ACHN (cell line): ENCODE results near the gene VRTN.
"Not testable (repeated sequence)": the region's sequence is repeated elsewhere in the genome, so short reads cannot be mapped to it uniquely, and the experiment has no call there.

Source experiments
- DNase-seq: peaks from one replicate; pipeline ENCODE4 v3.0.0-alpha.2; 2015
- in situ Hi-C: cut with HindIII; loops from 2 replicates; pipeline ENCODE4 v1.10.0; 2017; ENCODE audit warnings: low sequenced_read_pairs, low pct_ligation_motif_present, low pct_unique_long_range_greater_than_20kb

VRTN gene

DNA sequence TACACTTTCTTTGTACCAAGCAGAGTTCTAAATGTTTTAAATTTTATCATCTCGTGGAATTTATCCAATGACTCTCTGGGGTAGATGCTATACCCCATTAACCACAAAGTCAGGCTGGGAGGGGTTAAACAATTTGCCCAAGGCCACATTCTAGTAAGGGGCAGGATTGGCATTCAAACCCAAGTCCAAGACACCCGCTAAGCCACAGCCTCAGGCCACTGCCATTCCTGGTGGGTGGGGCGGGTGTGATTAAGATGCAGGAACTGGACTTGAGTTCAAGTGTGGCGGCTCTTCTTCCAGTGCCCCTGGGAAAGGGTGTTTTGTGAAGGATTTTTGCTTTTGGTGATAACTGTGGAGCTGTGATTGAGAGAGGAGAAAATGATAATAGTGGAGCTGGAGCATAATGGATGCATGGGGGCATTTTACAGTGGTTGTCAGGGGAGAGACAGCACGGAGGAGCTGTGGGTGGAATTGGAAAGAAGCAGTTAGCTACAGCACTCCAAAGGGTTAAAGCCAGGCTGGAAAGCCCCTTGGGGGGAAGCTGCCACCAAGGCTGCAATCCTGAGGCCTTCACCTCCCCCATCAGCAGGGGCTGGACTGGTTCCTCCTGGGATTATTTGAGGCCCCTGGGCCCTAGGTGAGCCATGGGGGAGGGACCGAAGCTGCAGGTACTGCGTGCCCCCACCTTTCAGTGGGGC, 1.0 kb upstream of the VRTN start:
- DNase-seq: no peak
- in situ Hi-C loops: no loop called here

DNA sequence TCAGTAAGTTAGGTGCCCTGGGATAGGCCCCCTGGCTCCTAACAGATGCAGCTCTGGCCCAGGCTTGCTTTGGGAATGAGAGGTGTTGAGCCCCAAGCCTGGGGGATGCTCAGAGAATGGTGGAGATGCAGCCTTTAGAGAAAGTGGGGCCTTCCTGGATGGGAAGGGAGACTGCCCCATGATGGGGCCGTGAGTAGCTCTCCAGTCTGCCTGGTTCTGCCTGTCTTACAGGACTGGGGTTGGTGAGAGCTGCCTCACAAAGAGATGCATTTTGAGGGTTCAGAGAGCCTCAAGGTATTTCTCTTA, 523 bp upstream of the VRTN start:
- in situ Hi-C loops: no loop called here
- DNase-seq: no peak

DNA sequence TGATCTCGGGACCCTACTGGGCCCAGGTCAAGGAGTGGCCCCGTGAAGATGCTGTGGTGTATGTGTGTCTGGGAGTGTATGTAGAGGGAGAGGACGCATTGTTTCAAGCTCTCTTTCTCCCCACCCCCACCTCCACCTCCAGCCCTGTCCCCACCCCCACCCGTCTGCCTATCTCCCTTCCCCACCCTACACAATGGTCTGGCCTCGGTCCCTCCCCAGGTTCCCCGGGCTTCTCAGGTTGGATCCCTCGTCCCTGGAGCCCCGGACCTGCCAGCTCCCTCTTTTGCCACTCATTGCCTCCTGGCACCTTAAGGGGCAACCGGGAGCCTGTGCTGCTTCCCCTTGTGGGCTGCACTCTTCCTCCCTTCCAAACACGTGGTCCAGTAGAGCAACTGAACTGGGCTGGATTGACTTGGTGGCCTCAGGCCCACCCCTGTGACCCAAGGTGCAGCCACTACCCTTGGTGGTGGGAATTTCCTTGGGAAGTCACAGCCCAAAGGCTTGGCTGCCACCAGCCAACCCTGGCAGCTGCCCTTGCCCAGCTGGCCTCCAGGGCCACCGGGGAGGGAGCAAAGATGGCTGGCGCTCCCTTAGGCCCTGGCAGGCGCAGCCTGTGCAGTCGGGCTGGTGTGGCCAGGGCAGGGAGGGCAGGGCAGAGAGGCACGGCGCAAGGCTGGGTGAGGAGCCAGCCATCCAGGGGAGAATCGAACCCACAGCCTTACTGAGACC, 628 bp downstream of the VRTN start:
- DNase-seq: no peak
- in situ Hi-C loops: no loop called here

DNA sequence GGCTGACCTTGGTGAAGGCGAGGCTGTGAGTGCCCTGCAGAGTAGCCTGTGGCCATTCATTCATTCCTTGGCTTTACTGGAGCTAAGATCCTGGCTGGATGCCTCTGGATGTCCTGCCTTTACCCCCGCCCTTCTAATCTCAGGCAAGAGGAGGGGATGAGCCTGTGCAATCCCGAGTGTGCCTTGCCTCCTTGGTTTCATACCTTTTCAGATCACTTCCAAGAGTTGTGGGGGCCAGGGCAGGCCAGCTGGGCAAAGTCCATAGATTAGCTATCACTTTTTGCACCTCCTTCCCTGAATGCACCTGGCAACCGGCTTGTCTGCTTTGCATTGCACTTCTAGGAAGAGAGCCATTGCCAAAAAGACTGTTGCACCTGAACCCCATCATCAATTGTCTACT, 1.5 kb downstream of the VRTN start:
- DNase-seq: no peak
- in situ Hi-C loops: no loop called here

DNA sequence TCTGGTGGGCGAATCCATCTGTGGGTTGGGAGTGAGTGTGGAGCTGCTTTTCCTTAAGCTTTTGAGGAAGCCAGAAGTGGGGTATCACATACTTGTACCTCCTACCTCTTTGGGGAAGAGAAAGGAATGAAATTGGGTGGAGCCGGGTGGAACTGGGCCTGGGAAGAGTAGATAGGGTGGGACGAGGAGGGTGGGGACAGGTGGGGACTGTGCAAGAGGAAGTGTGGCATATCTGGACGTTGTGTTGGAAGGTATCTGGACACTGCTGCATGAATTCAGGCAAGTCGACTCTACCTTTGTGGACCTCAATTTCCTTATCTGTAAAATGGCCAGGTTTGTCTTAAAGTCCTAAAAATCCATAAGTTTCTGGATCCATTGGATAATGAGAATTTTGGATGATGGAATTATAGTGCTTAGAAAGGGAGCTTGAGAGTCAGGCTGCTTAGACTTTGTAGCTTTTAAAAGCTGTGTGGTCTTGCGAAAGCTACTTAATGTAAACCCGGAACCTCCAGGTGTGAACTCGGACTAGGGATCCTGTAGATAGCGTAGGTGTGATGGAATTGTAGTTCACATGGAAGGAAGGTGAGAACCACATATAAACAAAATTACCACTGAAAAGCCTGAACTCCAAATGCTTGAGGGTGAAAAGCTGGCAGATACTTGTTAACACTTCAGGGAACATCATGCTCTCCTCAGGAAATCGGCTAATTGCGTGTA, 2.1 kb downstream of the VRTN start:
- in situ Hi-C loops: no loop called here

DNA sequence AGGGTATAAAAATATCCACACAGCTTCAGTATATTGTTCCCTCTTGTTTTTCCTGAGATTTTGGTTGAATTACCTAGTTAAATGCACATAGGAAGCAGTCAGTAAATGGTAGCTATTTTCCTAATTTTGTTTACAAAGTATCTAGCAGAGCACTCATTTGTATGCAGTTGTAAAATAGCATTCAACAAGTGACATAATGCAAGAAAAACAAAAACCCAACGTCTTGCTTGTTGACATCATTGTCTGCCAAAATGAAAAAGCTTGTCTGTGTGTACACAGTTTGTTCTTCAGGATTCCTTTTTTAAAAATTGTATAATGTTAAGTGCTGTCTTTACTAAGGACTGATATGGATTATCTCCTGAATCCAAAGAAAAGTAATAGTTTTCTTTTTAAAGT, 2.7 kb downstream of the VRTN start:
- in situ Hi-C loops: no loop called here
- no peak for DNase-seq

More for the DNA sequence above, 2.1 kb downstream of the VRTN start:
- no peak for DNase-seq

DNA sequence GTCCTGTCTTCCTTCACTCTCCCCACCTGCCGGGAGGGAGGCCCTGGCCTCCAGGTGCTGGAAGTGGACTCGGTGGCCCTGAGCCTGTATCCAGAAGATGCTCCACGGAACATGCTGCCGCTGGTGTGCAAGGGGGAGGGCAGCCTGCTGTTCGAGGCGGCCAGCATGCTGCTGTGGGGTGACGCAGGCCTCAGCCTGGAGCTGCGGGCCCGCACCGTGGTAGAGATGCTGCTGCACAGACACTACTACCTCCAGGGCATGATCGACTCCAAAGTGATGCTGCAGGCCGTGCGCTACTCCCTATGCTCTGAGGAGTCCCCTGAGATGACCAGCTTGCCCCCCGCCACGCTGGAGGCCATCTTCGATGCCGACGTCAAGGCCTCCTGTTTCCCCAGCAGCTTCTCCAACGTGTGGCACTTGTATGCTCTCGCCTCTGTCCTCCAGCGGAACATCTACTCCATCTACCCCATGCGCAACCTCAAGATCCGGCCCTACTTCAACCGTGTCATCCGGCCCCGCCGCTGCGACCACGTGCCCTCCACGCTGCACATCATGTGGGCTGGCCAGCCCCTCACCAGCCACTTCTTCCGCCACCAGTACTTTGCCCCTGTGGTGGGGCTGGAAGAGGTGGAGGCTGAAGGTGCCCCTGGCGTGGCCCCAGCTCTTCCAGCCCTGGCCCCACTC, 8.8 kb downstream of the VRTN start:
- DNase-seq: no peak
- in situ Hi-C loops: no loop called here

DNA sequence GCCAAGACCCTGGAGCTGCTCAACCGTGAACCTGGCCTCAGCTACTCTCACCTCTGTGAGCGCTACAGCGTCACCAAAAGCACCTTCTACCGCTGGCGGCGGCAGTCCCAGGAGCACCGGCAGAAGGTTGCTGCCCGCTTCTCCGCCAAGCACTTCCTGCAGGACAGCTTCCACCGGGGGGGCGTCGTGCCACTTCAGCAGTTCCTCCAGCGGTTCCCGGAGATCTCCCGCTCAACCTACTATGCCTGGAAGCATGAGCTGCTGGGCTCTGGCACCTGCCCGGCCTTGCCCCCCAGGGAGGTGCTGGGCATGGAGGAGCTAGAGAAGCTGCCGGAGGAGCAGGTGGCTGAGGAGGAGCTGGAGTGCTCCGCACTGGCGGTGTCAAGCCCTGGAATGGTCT, 9.3 kb downstream of the VRTN start:
- in situ Hi-C loops: no loop called here
- no peak for DNase-seq

DNA sequence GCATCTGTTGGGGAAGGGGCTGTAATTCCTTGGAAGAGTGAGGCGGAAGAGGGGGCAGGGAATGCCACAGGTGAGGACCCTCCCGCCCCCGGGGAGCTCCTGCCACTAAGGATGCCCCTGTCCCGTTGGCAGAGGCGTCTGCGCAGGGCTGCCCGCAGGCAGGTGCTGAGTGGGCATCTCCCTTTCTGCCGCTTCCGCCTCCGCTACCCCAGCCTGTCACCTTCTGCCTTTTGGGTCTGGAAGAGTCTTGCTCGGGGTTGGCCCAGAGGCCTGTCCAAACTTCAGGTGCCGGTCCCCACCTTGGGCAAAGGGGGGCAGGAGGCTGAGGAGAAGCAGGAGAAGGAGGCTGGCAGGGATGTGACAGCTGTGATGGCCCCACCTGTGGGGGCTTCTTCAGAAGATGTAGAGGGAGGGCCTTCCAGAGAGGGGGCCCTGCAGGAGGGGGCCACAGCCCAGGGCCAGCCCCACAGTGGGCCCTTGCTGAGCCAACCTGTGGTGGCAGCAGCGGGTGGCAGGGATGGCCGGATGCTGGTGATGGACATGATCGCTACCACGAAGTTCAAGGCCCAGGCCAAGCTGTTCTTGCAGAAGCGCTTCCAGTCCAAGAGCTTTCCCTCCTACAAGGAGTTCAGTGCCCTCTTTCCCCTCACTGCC, 10.0 kb downstream of the VRTN start:
- in situ Hi-C loops: no loop called here

DNA sequence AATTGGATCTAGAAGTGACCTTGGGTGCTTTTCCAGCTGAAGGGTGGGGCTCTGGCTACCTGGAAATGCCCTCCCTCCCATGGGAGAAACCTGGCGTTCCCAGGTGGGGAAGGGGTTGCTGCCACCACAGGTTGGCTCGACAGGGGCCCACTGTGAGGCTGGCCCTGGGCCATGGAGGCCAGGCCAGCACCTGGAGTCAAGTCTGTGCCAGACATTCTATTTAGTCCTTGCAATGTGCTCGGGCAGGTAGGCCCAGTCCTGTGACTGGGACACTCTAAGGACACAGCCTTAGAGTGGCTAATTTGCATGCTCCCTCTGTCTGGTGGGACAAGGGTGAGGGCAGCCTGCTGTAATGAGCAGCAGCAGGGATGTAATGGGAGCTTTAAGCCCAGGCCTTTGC, 11.9 kb downstream of the VRTN start:
- no peak for DNase-seq
- in situ Hi-C loops: no loop called here

More for the DNA sequence above, 10.0 kb downstream of the VRTN start:
- no peak for DNase-seq

DNA sequence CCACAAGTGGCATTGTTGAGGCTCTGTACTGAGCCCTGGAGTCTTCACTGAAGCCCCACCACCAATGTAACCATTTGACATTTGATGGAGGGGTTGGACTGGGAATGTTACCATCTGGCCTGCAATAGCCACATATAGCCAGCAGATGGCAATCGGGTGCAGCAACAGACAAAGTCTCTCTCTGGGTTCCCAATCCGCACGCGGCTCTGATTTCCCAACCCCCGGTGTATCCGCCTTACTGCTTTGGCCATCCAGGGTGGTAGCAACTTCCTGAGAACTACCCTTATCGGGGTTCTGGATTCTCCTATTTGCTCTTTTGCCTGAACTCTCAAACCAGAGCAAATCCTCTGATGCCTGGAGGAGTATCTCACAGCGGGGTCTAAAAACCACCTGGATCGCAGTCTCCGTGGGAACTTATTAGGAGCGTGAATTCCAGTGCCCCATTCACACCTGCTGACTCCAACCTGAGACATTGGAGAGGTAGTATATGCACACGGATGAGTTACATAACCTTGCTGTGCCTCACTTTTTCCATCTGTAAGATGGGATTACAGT, 14.2 kb downstream of the VRTN start:
- in situ Hi-C loops: no loop called here
- peak; percentile 65 for DNase-seq

DNA sequence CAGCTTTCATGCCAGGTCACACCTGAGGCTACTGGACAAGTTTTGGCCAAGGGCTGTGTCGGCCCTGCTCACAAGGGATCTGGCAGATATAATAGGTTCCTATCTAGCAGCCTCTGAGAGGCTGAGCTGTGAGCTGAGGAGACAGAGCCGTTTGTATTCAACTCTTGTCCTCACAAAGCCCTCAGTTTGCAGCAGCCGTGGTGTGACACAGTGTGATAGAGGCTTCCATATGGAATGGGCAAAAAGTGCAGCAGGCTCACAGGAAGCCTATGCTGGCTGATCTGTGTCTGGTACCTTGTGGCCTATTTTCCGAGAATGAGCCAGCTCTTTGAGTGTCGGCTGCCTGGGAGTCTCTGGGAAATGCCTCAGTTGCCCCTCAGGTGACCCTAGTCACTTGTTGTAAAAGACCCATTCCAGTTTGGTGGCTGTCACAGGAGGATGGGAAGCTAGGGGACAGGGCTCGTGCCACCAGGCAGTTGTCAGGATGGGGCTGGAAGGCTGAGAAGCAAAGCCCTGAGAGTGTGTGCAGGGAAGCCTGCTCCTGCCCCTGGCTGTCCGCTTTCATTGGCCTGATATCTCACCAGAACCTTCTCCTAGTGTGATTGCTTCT, 16.1 kb downstream of the VRTN start:
- no peak for DNase-seq
- in situ Hi-C loops: no loop called here

DNA sequence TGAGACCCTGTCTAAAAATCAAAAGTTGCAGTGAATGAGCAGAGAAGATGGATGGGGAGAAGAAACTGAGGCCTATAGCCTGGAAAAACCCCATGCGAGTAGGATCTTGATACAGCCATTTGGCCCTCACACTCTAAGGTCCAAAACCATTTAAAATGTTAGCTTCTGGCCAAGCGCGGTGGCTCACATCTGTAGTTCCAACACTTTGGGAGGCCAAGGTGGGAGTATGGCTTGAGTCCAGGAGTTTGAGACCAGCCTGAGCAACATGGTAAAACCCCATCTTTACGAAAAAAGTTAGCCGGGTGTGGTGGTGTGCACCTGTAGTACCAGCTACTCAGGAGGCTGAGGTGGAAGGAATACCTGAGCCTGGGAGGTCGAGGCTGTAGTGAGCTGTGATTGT, 19.8 kb downstream of the VRTN start:
- in situ Hi-C loops: no loop called here
- DNase-seq: no peak

DNA sequence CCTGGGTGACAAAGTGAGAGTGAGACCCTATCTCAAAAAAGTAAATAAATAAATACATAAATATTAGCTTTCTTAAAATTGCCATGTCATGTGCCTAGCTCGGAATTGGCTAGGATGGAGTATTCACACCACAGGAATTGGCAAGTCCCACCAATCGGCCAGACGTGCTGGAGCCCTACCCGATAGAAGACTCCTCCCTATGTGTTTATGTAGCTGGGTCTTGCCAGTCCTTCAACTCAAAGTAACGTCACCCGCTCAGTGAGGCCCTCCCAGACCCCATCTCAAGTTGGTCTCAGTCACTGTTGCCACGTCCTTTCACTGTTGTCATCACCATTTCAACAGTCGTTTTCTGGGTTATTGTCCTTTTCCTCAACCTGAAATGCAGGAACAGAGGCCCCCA, 20.2 kb downstream of the VRTN start:
- in situ Hi-C loops: no loop called here
- no peak for DNase-seq

DNA sequence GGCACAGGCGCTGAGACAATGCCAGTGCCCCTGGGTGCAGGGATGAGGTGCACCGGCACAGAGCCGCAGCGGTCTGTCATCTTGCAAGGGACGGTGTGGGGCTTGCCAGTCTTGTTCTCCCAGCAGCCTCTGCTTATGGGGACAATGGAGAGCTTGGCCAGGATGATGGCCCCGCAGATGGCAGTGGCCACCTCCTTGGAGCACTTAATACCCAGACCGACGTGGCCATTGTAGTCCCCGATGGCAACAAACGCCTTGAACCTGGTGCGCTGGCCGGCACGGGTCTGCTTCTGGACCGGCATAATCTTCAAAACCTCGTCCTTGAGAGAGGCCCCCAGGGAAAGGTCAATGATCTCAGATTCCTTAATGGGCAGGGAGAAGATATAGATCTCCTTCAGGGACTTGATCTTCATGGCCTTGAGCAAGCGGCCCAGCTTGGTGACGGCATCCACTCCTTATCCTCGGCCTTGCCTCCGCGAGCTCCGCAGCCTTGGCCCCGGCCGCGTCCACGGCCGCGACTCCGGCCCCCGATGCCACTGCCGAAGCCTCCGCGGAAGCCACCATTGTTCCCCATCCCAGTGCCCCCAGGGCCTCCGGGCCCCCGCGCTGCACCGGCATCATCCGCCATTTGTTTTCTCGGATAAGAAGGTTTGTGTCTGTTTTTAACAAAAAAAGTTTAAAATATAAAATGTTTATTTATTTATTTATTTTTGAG, 29.9 kb downstream of the VRTN start:
- DNase-seq: no peak
- in situ Hi-C loops: no loop called here

DNA sequence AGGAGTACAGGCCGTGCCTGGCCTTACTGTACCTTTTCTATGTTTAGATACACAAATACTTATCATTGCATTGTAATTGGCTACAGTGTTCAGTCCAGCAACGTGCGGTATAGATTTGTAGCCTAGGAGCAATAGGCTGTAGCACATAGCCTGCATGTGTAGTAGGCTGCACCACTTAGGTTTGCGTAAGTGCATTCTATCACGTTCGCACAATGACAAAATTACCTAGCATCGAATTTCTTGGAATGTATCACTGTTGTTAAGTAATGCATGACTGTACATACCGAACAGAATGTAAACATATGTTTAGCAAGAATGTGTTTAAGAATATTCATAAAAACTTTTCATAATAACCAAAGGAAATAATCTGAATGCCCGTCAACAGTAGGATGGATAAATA, 31.9 kb downstream of the VRTN start:
- DNase-seq: no peak
- in situ Hi-C loops: no loop called here

DNA sequence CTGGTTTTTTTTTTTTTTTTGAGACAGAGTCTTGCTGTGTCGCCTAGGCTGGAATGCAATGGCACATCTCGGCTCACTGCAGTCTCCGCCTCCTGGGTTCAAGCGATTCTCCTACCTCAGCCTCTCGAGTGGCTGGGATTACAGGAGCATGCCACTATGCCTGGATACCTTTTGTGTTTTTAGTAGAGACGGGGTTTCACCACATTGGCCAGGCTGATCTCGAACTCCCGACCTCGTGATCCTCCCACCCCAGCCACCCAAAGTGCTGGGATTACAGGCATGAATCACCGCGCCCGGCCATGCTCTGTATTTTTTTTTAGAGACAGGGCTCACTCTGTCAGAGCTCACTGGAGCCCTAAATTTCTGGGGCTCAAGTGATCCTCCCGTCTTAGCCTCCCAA, 32.6 kb downstream of the VRTN start:
- no peak for DNase-seq
- in situ Hi-C loops: no loop called here

DNA sequence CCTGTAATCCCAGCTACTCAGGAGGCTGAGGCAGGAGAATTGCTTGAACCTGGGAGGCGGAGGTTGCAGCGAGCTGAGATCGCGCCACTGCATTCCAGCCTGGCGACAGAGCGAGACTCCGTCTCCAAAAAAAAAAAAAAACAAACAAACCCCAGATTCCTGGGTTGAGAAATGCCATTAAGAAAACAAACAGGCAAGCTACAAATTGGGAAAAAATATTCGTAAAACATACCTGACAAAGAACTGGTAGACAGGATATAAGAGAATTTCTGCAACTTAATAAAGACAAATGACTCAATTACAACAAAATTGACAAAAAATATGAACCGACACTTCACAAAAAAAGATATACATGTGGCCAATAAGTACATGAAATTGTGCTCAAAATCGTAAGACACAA, 33.3 kb downstream of the VRTN start:
- DNase-seq, in situ Hi-C loops: not testable (repeated sequence)
